ENCODE data around the gene IGF1R.

Gene IGF1R

GRCh38 chr15:98708037-98708590 is 59.8 kb downstream of the IGF1R start:
- no peak for DNase-seq

- no peak for DNase-seq
These were observed 63.5 kb downstream of the IGF1R start for GRCh38 chr15:98711810-98712209.

- no peak for DNase-seq
These were observed 64.7 kb downstream of the IGF1R start for GRCh38 chr15:98712845-98713584.

DNA sequence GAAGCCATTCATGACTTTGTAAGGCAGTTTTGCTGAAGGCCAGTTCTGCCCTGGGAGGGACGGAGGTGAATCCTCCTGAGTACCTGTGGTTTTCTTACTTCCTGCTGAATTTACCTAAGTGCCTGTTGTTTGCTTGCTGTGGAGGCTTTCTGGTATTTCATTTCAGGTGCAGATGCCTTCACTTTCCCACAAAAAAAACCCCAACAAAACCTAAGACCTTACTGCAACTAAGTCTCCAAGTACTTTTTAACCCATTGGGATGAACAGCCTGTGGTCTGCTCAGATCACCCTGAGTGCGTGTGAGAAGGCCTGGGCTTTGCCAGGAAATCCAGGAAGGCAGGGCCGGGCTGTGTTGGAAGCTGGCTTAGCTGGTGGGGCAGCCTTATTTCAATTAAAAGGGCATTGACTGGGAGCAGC is 65.3 kb downstream of the IGF1R start:
- DNase-seq: no peak

- no peak for DNase-seq
These were observed 66.6 kb downstream of the IGF1R start for GRCh38 chr15:98714922-98715321.

- DNase-seq: no peak
These were observed 67.1 kb downstream of the IGF1R start for GRCh38 chr15:98715401-98715800.

DNA sequence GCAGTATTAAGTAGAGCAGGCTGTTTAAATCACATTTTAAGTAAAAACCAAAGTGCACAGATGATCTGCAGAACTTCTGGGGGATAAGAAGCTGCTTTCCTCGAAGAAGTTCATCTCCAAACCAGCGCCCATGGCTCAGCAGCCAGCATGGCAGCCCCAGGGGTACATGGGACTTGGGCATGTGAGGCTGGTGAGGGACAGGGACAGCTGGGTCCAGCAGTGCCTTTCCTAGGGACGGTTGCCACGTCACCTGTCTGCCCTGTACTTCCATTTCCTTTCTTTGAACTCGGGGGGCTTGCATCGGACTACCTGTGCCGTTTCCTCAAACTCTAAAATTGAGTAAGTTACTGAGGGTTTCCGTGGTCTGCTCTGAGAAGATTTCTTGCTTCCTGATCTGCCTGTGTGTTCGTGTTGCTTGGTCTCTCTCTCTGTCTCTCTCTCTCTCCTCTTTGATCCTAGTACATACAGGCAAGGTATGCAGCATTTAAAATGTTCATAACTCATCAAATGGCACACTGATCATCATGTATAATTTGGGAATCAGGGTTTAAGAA is 67.6 kb downstream of the IGF1R start:
- DNase-seq: no peak

DNA sequence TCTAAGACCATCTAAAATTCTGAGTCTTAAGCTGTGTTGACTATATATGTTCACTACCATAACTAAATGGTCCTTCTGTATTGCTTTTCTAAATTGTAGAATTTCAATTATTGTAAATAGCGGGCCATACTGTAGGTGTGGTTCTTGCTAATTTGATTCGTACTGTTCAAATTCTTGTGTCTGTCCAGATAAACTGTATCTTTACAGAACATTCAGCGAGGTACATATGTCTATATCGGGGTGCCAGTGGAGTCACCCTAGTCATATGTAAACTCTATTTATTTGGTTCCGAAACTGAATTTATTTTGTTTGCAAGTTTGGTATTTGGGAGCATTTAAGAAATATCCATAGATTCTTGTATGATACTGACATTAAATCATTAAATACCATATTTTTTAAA is 69.0 kb downstream of the IGF1R start:
- DNase-seq: no peak

DNA sequence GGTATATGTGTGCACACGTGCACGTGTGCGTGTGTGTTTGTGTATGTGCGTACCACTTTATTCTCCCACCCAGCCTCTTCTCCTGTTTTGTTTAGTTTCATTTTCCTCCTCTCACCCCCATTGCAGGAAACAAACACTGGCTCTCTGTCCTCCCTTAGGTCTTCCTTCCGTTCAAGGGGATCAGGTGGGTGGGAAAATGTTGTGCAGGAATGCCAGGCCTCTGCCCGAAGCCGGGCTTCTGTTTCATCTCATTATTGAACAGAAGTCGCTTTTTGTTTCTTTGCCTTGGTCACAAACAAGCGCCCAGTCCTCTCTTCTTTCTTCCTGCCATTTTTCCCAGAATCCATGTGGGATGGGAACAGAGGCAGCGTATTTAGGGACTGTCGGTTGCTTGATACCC is 69.6 kb downstream of the IGF1R start:
- DNase-seq: no peak

DNA sequence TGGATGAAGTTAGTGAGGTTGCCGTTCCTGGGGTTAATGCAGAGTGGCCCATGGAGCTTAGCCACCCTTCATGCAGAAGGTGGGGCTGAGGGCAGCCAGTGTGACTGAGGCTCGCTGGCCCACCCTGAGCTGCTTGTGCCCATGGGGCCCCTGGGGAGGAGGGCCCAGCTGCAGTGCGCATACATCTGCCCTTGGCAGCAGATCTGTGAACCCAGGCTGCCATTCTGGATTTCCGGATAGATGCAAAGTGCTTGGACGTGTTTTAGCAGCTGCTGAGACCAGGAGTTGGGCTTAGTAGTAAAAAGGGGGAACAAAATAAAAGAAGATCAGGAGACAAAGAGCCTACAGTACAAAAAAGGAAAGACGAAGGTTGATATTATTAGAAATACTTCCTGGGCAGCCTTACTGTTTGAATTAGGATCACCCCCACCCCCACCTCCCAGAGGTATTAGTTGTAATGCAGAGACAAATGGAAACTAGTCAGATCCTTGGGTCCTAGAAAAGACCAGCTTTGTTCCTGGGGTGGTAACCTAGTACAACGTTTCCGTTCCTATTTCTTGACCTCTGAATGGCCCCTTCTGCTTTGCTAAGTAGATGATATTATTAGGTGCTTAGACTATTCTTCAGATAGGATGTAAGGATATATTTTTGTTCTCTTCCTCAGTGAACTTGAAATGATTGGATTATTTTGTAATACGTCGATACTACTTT is 70.2 kb downstream of the IGF1R start:
- DNase-seq: no peak

- DNase-seq: no peak
These were observed 70.9 kb downstream of the IGF1R start for GRCh38 chr15:98719137-98719740.

GRCh38 chr15:98720031-98720430 is 71.7 kb downstream of the IGF1R start:
- no peak for DNase-seq

- DNase-seq: no peak
These were observed 72.5 kb downstream of the IGF1R start for GRCh38 chr15:98720577-98721565.

DNA sequence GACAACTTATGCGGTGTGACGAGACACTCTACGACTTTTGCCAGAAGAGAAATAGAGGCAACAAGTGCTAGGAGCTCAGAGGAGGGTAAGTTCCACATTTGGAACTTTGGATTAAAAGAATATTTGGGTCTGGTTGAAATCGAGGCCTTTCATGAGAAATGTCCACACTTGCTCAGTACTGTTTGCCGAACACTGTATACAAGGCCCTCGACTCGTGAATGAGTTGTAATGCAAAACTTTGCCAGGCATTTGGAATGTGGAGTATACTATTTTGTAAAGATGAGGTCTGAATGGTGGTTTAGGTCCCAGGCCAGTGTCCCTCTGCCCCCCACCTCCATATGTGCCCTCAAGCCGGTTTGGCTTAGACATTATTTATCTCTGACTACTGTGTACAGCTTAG is 73.9 kb downstream of the IGF1R start:
- no peak for DNase-seq

DNA sequence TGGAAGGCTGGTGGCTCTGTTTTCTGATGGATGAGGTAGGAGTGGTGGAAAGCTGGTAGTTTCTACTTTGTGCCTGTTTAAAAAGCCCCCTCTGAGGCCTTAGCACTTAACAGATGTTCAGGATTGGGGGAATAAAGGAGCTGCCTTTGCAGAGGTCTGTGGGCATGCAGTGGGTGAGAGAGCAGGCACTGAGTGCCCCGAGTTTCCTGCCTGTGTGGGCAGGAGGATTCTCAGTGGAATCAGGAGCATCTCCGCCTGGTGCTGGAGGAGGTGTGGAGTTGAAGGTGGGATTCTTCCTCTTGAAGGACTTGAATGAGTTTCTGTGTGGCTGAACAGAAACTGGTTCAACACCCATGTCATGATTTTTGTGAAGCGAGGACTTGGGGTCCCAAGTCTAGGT is 74.3 kb downstream of the IGF1R start:
- DNase-seq: no peak

DNA sequence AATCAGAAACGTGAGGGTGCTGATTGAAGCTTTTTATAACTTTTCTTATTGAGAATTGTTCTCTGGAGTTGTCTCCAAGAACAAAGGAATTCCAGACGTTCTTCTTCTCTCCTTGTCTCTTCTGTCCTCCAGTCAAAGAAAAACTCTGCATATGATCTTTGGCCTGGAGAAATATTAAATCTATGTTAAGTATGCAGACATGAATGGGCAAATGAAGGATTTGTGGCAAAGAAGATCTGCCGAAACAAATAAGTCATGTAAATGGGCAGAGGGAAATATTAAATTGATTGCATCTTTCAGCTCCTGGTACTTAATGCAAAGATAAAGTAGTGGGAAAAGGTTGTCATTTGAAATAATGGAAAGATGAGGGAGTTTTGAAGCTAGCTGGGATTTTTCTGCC is 74.9 kb downstream of the IGF1R start:
- no peak for DNase-seq

DNA sequence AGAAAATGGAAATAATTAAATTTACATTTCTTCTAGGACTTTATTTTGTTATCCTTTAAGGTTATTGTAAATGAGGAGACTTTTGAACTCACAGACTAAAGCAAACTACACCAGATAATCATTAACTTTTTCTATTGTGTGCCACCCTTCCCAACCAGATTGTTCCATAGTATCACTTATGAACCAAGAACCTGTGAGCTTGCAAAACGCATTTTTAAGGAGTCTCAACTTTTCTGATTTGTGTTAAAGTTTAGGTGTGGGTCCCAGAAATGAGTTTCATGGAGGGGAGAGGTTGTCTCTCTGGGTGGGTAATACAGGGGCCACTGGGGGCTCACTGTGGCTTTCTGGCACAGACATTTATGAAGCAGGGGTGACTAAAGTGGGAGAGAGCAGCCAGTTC is 75.7 kb downstream of the IGF1R start:
- no peak for DNase-seq

DNA sequence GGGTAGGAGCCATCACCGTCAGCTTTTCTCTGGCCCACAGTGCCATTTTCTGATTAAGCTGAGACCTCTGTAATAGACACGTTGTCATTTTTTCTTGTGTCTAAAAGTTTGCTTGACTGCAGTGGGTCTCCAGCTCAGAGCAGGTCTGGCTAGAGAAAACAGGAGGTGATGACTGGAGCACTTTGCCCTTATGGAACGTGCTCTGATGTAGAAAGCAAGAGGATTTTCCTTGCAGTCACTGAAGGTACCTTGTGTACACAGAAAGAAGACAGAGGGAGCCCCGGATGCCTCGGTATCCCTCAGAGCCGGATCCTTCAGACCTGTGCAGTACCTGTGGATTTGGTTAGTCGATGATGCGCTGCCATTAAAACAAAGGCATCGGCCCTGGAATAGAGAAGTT is 76.2 kb downstream of the IGF1R start:
- no peak for DNase-seq

DNA sequence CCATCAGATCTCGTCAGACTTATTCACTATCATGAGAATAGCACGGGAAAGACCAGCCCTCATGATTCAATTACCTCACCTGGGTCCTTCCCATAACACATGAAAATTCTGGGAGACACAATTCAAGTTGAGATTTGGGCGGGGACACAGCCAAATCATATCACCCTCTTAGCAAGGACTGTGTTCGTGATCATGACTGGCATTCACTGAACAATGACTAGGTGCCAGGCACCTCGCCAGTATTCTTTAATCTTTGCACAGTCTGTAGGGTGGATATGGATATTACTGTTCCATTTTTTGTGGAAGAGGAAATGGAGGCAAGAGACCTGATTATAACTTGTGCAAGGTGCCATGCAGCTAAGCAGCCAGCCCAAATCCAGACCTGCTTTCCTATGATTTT is 77.5 kb downstream of the IGF1R start:
- DNase-seq: no peak

DNA sequence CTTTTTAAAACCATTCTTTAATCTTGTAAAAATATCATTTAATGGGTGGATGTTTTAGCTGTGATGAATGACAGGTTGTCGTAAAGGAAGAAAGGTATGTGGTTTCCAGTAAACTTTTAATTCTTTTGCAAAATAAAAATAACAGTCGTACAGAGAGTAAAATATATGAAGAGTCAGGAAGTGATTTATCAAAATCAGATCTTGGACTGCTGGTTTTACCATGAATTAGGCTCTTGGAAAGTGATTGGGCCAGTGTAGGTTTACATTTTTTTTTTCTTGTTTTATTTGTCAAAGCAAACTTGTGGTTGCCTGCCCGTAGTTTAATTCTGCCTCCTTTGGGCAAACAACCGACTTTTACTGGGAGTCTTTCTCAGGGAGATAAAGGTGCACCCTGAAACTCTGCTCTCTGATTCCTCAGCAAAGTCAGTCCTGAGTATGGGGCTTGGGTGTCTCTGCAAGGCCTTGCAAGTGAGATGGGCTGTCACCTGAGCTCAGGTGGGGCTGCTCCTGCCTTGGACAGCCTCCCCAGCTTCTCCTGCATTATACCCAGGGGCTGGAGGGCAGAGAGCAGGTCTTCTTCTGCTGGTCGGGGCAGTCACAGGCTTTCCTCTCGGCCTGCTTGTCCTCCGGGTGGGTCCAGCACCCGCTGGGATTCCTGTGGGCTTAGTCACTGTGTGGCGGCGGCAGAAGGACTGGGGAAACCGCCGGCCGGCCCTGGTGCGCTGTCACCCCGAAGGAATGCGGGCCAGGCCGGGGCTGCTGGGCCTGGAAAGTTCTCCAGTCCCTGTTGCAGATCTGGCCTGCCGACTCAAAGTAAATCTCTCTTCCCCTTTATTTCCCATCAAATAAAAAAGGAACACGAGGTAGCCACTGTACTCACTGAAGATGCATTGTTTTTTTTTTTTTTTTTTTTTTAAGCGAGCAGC is 79.0 kb downstream of the IGF1R start:
- DNase-seq: no peak
